Thymus (tissue), 11 donors: ENCODE data around the gene KCNMB2. TPM values are rescaled to one million over a fixed set of nuclear protein-coding genes. Genes with fewer than 3 reads are reported as not detected.
"Not testable (repeated sequence)": the region's sequence is repeated elsewhere in the genome, so short reads cannot be mapped to it uniquely, and the experiment has no call there.

ENCODE experiments used
- DNase-seq, 9 donors: peaks; one replicate each; pipeline ENCODE4 v3.0.0-alpha.2; 2013; ENCODE audit warnings: low spot score in 9 of 9, low read depth in 6 of 9, missing footprints in 1 of 9
- H3K27ac ChIP-seq, 2 donors: one replicate each; pipeline ENCODE4 v1.5.1; 2013; ENCODE audit warnings: control low read depth in 1 of 2, low read depth in 1 of 2, low read length in 1 of 2, mild to moderate bottlenecking in 1 of 2, moderate library complexity in 1 of 2
- H3K27me3 ChIP-seq, 2 donors: one replicate each; pipeline ENCODE4 v1.5.1; 2013; ENCODE audit warnings: low read length in 1 of 2; ENCODE audit not compliant: control insufficient read depth in 2 of 2, insufficient read depth in 1 of 2
- H3K36me3 ChIP-seq, 2 donors: one replicate each; pipeline ENCODE4 v1.5.1; 2013; ENCODE audit warnings: low read length in 1 of 2, mild to moderate bottlenecking in 1 of 2, moderate library complexity in 1 of 2; ENCODE audit not compliant: control insufficient read depth in 2 of 2, insufficient read depth in 2 of 2
- H3K4me1 ChIP-seq, 2 donors: one replicate each; pipeline ENCODE4 v1.5.1; 2013; ENCODE audit warnings: low read length in 2 of 2; ENCODE audit not compliant: control insufficient read depth in 2 of 2, insufficient read depth in 2 of 2
- H3K4me3 ChIP-seq, 2 donors: one replicate each; pipeline ENCODE4 v1.5.1; 2013; ENCODE audit warnings: low read length in 2 of 2, control low read depth in 1 of 2, mild to moderate bottlenecking in 1 of 2
- H3K9me3 ChIP-seq, 2 donors: one replicate each; pipeline ENCODE4 v1.5.1; 2013; ENCODE audit warnings: low read length in 1 of 2, mild to moderate bottlenecking in 1 of 2; ENCODE audit not compliant: control insufficient read depth in 2 of 2, insufficient read depth in 1 of 2
- WGBS: extraction: QIAGEN DNeasy Blood & Tissue Kit; methylation state at CpG from one replicate; pipeline ENCODE4 v1.1.7; 2013; 5-methylcytosine and 5-hydroxymethylcytosine counted together
- polyA plus RNA-seq: library from polyadenylated mRNA; stranded (reverse); fragments of 200-250 nt; gene quantifications from one replicate; pipeline ENCODE4 v1.2.3, GENCODE V29; 2013
- total RNA-seq: library from RNA; stranded (reverse); fragments of 120-200 nt; gene quantifications from one replicate; pipeline ENCODE4 v1.2.4, GENCODE V29; 2013
- donor health status: healthy.

The KCNMB2 gene
- total and polyA plus RNA-seq, 2 donors = 0.09 to 0.19 TPM

- H3K4me3 ChIP-seq = no peak overlapping the region
- H3K27ac ChIP-seq = no peak overlapping the region
- H3K4me1 ChIP-seq = no peaks in the 10 kb centered on the region
- H3K9me3 ChIP-seq = no peaks in the 10 kb centered on the region
- DNase-seq = no peak
- WGBS = 87% methylated on average over 2 of the region's 2 CpGs
- no peaks in the 10 kb centered on the region for H3K27me3 ChIP-seq
- no peaks in the 10 kb centered on the region for H3K36me3 ChIP-seq
Measured at GRCh38 chr3:178847190-178847589, 311.0 kb downstream of the KCNMB2 start.

GRCh38 chr3:178849199-178849910 lies 313.1 kb downstream of the KCNMB2 start:
- Histone ChIP-seq H3K4me3 (no peak overlapping the region), H3K27ac (no peak overlapping the region), H3K4me1 (no peaks in the 10 kb centered on the region), H3K36me3 (no peaks in the 10 kb centered on the region), H3K27me3 (no peaks in the 10 kb centered on the region), H3K9me3 (no peaks in the 10 kb centered on the region)
- no peak for DNase-seq
- WGBS = 63% methylated on average over 4 of the region's 4 CpGs

- Histone ChIP-seq H3K4me1 (no peaks in the 10 kb centered on the region), H3K9me3 (no peaks in the 10 kb centered on the region), H3K27ac (no peak overlapping the region), H3K4me3 (no peak overlapping the region), H3K36me3 (no peaks in the 10 kb centered on the region), H3K27me3 (no peaks in the 10 kb centered on the region)
- 89% methylated on average over 8 of the region's 8 CpGs for WGBS
- no peak for DNase-seq
Measured at GRCh38 chr3:178850450-178851190, 314.4 kb downstream of the KCNMB2 start.

GRCh38 chr3:178851564-178851963 lies 315.3 kb downstream of the KCNMB2 start:
- 98% methylated on average over 1 of the region's 1 CpG for WGBS
- no peak for DNase-seq
- Histone ChIP-seq H3K4me3 (no peak overlapping the region), H3K9me3 (no peaks in the 10 kb centered on the region), H3K4me1 (no peaks in the 10 kb centered on the region), H3K27me3 (no peaks in the 10 kb centered on the region), H3K36me3 (no peaks in the 10 kb centered on the region), H3K27ac (no peak overlapping the region)

GRCh38 chr3:178856804-178857203 lies 320.6 kb downstream of the KCNMB2 start:
- Histone ChIP-seq H3K36me3 (no peaks in the 10 kb centered on the region), H3K27ac (no peak overlapping the region), H3K4me3 (no peak overlapping the region), H3K27me3 (no peaks in the 10 kb centered on the region), H3K9me3 (no peaks in the 10 kb centered on the region), H3K4me1 (no peaks in the 10 kb centered on the region)
- 98% methylated on average over 2 of the region's 2 CpGs for WGBS
- no peak for DNase-seq

- WGBS = 96% methylated on average over 3 of the region's 3 CpGs
- Histone ChIP-seq H3K27ac (no peak overlapping the region), H3K27me3 (no peaks in the 10 kb centered on the region), H3K4me3 (no peak overlapping the region), H3K9me3 (no peaks in the 10 kb centered on the region), H3K36me3 (no peaks in the 10 kb centered on the region), H3K4me1 (no peaks in the 10 kb centered on the region)
- DNase-seq = no peak
Measured at GRCh38 chr3:178859386-178859785, 323.1 kb downstream of the KCNMB2 start.

GRCh38 chr3:178859900-178860436 lies 323.7 kb downstream of the KCNMB2 start:
- H3K27ac ChIP-seq, H3K27me3 ChIP-seq, H3K4me3 ChIP-seq, H3K9me3 ChIP-seq, DNase-seq, H3K36me3 ChIP-seq, H3K4me1 ChIP-seq: not testable (repeated sequence)
- 97% methylated on average over 27 of the region's 29 CpGs for WGBS

- Histone ChIP-seq H3K4me1 (no peaks in the 10 kb centered on the region), H3K4me3 (no peak overlapping the region), H3K9me3 (no peaks in the 10 kb centered on the region), H3K27ac (no peak overlapping the region), H3K36me3 (no peaks in the 10 kb centered on the region), H3K27me3 (no peaks in the 10 kb centered on the region)
- WGBS = 25% methylated on average over 2 of the region's 2 CpGs
- no peak for DNase-seq
Measured at GRCh38 chr3:178868681-178869080, 332.4 kb downstream of the KCNMB2 start.

GRCh38 chr3:178870085-178870484 lies 333.8 kb downstream of the KCNMB2 start:
- no peaks in the 10 kb centered on the region for H3K36me3 ChIP-seq
- no peak overlapping the region for H3K27ac ChIP-seq
- no peaks in the 10 kb centered on the region for H3K27me3 ChIP-seq
- DNase-seq = no peak
- no peaks in the 10 kb centered on the region for H3K4me1 ChIP-seq
- no peak overlapping the region for H3K4me3 ChIP-seq
- no peaks in the 10 kb centered on the region for H3K9me3 ChIP-seq
